DMS79 (cell line): ENCODE results near the gene PLCD3.
A peak's percentile ranks its signal among the peaks of the same experiment; 100 is the strongest.

Source experiments
- DNase-seq: peaks from one replicate; lab custom pipeline; 2025; lab: John Stamatoyannopoulos, UW

The PLCD3 gene

DNA sequence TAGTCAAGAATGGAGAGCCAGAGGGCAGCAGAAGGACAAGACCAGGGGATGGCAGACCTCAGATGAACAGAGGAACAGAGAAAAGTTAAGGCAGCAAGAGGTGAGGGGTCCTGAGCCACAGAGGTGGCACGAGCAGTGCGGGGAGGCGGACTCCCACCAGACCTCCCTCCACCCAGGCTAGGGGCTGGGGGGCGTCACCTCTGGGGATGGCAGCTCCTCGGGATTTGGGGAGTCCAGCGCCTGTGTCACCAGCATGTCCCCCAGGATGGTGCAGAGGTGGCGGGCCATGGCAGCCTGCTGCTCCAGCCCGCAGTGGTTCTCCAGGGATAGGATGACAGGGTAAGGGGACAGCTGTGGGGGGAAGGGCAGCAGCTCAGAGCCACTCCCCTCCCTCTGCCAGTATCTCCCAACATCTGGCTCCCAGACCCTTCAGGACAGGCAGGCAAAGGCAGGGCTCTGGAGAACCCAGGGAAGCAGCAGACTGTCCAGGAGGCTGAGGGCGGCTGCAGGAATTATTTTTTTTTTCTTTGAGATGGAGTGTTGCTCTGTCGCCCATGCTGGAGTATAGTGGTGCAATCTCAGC lies 15.8 kb downstream of the PLCD3 start:
- no peak for DNase-seq

DNA sequence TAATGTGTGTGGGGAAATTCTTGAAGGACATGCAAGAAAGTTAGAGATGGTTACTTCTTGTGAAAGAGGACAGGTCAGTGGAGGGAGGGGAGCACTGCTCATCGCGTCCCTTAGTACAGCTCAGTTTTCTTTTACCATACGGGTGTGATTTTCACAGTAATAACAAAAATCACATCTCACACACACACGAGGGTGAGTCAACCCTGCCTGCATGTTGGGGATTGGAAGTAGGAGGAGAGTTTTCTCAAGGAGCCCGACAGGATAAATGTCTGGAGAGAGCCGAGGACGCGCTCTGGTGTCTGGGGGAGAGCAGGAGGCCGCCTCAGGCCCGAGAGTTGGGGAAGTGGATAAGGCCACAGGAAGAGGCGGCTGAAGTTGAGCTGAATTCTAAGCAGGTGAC lies 16.4 kb downstream of the PLCD3 start:
- DNase-seq: no peak

DNA sequence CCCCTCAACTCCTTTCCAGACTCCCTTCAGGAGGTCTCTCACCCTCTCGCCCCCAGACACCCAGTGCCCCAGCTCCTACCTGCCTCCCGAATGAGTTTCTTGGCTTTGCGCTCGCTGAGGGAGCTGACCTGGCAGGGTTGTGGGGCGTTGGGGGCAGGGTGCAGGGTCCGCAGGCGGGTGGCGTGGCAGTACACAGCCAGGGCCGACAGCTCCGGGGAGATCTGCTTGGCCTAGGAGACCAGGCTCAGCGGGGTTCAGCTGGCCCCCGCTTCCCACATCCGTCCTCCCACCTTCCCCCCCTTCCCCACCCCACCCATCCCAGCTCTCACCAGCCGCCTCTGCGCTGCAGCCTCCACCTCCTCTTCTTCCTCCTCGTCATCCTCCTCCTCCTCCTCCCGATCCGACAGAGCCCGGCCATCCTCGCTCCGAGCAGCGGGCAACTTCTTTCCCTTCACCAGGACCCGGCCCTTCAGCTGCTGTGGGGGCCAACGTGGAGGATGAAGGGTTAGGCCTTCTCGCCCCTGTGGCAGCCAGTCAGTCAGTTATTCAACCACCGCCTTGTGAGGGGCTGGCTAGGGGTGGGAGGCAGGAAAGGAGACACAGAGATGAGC lies 17.2 kb downstream of the PLCD3 start:
- DNase-seq: no peak

DNA sequence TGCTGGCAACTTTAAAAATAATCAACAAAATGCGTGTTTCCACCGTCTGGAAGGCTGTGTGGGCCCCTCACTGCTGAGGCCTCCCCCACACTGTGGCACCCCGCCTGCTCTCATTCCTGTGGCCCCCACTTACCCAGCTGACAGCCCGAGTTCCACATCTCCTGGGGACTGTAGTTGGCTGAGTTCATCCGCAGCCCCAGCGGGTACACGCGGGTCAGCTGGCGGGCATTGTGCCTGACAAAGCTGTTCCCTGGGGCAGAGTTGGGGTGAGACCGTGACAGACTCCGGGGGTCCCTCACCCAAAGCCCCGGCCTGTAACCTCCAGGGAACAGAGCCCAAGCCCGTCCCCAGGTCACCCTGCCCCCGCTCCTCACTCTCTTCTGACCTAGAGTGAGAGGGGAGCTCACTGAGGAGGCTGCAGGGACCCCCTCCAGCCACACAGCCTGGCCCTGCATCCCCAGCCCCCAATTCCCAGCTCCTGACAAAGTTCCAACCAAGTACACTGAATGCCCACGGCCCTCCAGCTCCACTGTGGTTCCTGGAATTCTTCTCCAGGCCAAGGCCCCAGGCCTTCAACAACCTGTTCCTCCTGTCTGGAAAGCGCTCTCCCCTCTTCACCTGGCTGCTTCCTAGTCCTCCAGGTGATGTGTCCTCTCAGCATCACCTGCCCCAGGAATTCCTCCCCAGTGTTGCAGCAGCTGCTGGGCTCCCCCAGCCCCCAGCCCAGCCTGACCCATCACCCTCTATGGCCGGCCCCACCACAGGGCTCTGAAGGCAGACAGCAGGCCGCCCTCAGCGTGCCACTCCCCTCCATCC lies 18.0 kb downstream of the PLCD3 start:
- DNase-seq: no peak

DNA sequence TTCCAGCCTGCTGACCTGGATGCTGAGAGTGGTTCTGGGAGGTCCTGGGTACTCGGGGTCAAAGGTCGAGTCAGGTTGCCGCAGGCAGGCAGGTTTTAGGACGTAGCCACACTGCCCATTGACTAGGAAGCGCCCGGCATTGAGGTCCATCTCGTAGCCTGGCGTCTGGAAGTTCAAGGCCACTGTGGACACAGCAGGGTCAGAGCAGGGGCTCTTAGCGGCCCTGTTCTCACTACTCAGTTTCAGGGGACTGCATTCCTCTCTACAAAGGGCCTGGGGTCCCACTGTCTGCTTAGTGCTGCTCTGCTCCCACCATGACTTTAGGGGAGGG lies 18.9 kb downstream of the PLCD3 start:
- DNase-seq: no peak

DNA sequence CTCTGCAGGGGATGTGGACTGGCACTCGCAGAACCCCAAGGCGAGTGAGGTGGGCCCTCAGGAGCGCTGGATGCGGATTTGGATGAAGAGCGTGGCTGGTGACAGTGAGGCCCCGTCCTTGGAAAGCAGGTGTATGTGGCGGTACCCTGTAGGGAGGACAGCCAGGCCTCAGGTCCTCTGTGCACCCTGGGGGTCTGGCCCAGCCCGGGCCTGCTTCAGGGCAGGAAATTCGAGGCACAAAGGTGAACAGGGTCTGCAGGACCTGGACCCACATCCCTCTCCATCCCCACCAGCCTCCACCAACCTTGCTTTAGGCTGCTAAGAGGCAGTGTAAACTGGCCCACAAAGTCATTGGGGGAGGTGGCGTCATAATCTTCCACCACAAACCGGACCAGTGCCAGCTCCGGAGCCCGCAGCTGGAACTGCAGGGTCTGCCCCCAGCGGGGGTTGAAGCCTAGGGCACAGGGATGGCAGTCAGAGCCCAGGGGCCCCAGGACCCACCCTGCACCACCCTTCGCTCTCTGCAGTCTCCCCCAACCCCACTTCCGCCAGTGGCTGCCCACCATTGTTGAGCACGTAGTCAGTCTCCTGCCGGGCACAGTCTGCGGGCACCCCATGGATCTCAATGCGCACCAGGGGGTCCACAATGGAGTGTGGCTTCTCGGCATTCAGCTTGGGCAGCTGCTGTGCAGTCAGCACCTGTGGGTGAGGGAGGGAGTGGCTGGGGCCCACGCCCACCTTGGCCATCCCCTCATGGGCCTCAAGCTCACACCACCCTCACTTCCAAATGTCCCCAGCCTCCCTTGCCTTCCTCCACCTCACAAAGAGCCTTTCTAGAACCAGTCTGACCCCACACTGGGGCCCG lies 19.5 kb downstream of the PLCD3 start:
- no peak for DNase-seq

DNA sequence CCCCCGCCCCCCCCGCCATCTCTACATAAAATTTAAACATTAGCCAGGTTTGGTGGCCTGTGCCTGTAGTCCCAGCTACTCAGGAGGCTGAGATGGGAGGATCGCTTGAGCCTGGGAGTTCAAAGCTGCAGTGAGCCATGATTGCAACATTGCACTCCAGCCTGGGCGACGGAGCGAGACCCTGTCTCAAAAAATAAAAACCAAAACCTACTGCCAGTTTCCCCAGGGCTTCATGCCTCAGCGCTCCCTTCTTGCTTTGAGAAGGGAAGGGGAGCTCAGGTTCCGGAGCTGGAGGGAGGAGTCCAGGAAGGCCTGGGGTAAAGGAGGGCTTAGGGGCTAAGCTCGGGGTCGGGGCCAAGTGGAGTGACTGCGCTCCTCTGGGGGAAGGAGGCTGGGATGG lies 20.5 kb downstream of the PLCD3 start:
- DNase-seq: peak; percentile 12

DNA sequence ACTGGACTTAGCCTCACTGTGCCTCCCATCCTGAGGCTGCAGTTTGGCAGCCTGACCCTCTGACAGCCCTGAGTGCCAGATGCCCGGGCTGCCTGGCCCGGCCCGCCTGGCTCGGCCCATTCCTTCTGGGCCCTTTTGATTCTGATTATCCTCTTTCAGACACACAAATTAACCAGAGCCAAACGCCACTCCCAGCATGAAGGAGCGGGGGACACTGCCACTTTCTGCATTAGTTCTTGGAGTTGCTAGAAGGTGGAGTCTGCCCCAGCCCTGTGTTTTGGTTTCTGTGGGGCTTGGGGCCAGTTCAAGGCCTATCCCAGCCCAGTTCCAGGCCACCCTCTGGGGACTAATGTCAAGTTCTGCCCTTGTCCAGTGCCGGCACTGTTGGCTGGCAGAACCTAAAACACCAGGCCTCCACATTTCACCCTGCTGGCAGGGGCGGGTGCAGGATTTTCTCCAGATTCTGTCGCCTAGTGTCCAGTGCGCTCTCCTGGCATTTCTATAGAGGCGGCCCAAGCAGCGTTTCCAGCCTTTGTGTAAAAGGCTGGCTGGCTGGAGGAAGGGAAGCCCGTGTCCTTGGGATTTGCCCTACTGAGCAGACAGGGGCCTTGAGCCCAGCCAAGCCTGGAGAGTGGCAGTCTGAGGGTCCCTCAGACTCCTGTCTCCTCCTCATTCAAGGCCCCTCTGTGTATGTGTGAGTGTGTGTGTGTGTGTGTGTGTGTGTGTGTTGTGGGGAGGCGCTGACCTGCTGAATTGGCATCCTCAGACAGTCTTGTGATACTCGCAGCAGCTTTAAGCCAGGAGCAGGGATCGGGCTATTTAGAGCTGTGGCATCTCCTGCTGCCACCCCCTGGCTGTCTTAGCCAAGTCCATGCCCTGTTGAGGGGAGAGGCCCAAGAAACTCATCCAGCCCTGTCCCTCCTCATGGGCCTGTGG lies 21.4 kb downstream of the PLCD3 start:
- no peak for DNase-seq

DNA sequence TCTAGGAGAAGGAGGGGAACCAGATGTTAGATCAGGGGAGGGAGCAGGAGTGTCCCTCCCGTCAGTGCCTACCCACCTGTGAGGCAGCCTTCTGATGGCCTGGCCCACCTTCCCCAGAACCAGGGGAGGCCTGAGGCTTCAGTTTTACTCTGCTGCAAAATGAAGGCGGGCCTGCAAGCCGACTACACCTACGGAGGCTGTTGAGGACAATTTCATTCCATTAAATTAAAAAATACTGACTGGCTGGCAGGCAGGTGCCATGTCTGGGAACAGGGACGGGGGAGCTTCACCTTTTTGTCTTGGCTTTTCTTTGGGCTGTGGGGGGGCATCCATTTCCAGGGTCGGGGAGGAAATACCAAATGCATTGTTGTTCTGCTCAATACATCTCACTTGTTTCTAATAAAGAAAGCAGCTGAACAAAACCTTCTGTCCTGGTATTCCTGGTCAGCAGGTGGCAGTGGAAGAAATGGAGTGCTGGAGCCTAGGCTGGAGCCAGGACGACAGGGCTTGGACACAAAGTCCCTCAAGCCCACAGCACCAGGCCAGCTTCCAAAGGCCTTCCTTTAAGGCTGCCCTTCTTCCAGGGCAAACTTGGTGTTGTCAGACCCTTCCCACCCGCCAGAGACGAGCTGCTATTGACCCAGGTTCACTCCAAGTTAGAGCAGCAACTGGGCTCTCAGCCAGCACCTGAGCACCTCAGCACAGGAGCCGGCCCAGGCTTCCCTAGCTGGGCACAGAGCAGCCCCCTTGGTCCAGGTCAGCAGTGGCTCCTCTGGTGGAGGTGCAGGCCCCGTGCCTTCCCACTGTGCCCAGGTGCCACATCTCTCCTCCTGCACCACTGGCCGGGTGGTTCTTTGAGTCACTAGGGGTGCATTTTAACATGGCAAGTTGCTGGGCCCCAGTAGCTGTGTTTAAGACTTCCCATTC lies 23.5 kb downstream of the PLCD3 start:
- DNase-seq: no peak

DNA sequence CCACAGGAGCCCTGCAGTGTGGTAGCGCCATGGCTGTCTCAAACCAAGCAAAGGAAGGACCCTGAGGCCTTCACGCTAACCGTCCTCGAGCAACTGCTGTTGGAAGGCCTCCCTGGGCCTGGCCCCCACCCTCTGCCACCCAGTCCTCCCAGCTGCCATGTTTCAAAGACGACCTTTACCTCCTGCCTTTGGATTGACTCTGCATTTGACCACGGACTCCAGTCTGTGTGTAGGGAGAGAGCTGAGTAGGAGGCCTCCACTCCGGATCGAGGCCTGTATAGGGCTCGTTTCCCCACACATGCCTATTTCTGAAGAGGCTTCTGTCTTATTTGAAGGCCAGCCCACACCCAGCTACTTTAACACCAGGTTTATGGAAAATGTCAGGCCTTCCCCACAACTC lies 24.3 kb downstream of the PLCD3 start:
- DNase-seq: no peak

DNA sequence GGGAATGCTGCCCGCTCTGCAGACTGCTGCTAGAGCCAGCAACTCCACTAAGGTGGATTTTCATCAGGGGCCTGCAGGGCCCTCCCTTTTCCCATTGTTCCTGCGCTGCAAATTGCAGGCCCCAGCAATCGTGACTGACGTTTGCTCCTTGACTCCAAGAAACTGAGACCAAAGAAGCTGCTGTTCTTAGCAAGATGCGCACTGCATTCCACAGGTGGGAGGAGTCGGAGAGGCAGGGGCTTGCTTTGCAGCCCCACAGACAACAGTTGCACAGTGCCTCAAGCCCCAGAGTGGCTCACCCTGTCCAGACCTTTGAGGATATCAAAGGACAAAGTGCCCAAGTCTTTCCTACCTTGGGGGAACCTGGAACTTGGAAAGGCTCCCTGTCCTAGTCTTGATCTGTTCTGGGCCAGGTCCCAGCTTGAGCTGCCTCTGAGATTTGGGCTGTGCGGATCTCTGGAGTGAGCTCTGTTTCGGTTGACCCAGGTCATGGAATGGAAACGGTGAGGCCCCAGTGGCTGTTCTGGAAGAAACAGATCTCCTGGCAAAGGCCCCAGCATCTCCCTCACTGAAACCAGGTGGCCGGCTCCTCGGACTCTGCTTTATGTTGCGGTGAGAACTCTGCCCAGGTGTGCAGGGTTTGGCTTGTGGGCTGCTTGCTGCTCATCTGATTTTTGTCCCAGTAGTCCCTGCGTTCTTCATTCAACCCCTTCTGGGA lies 24.9 kb downstream of the PLCD3 start:
- DNase-seq: no peak

DNA sequence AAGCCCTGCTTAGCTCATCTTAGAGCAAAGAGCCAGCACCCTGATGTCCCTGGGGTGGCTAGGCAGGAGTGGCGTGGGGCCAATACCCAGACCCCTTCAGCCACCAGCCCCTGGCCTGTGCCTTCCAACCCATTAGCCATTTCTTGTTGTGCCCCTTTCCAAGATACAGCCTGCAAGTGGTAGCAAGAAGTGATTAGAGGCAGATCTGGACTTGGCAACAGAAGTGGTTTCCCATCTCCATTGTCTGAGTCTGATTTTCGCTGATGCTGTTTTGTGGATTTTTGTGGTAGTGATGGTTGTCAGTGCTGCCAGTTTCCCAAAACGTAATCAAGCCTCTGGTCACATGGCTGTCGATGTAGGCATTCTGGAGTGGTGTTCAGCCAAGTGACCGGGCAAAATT lies 25.7 kb downstream of the PLCD3 start:
- DNase-seq: no peak

DNA sequence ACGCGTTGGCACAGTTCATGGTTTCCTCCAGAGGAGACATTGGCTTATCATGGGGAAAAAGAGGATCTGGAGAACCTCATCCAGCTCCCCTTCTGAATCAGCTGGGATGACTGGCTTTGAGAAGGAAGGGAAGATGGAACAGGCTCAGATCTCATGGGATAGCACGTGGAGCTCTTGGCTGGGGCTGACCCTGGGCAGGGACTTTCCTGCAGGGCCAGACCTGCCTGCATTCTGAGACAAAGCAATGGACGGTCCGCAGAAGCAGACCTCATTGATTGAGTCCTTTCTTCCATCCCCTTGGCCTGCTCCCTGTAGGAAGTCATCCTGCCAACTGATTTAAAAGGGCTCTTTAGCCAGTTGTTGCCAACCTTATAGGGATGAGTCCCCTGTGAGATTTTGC lies 26.2 kb downstream of the PLCD3 start:
- no peak for DNase-seq

DNA sequence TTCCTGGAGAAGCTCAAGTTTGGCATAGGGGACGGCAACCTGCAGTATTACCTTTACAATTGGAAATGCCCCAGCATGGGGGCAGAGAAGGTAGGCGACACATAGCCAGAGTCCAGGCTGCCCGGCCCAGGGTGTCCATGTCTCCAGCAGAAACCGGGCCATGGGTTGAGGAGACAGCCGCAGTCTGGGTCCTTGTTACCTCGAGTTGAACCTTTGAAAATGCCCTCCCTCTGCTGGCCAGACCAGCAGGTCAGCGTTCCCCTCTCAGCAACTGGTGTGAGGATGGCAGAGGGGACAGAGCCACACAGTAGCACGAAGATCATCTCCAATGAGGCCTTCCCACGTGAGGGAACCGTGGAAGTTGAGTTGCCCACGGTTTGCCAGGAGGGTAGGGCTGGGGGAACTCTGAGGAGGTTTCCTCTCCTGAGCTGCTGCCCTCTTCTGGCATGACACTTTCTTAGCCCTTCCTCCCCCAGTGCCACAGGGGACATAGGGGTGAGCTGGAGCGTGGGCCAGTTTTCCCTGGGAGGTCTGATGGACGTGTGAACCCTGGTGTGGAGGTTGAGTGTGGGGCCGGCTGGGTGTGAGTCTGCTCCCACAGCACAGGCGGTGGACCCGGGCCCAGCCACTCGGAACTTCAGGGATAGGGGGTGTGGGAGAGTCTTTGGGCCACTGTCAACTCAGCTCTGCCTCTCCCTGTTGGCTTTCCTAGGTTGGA lies 27.2 kb downstream of the PLCD3 start:
- no peak for DNase-seq

DNA sequence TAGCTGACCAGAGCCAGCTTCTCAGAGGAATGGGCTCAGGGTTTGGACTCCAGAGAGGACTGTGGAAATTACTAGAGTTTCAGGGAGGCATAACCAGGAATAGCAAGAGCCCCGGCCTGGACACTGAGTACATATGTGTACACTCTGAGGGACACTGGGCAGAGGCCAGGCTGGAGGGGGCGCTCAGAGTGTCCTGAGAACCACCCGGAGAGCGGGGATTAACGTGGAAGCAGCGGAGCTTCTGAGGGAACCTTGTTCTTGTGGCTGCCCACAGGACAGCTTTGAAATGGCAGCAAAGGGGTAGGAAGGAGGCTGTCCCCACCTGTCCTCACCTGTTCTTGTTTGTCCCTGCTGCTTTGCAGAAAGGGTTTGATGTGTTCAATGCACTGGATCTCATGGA lies 27.8 kb downstream of the PLCD3 start:
- DNase-seq: no peak

DNA sequence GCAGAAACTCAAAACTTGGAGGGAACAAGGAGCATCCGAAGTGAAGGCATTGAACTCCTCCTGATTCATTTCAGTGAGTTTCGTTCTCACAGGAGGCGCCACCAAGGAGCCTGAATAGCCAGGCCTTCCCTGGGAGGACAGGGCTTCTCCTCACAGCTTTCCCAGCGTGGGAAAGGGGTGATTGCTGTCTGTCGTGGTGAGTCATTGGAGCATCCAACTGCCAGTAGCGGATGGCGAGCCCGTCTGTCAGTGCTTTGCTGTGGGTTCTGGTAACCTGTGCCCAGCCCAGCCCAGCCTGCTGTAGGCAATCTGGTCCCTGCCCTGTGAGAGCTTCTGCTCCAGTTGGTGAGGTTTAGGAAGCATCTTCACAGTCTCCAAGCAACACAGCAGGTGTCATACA lies 28.3 kb downstream of the PLCD3 start:
- no peak for DNase-seq

DNA sequence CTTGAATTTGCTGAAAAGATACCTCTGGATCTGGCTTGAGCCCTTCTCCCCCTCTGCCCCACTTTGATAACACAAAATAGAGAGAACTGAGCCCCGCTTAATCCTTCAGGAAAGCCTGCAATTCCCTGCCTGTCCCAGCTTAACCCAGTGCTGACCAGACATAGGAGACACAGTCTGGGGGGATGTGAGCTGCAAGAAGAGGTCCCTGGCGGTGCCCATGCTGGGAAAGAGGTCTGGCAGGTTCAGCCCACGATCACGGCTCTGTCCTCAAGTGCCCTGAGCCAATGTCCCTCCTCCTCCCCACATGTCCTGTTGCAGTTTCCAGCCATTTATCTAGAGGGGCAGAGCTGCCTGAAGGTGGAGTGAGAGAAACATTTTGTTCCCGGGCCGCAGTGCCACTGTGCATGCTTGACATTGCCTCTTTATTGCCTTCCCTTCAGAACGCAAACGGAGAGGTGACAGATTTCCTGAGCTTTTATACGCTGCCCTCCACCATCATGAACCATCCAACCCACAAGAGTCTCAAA lies 29.0 kb downstream of the PLCD3 start:
- DNase-seq: no peak

DNA sequence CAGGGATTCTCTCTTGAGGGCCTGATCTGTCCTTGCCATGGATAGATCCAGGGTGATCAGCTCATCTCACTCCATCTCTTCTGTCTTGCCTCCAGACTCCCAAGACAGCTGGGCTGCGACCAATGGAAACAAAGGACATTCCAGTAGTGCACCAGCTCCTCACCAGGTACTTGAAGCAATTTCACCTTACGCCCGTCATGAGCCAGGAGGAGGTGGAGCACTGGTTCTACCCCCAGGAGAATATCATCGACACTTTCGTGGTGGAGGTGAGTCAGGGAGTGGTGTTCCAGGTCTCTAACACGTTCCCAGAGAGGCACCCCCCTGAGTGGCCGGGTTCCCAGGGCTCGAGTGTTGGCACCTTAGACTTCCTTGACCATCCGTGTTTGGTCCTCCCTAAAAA lies 29.5 kb downstream of the PLCD3 start:
- DNase-seq: no peak
